Left lung (tissue), 10 donors: ENCODE measurements around the gene EPHB2. TPM values are rescaled to one million over a fixed set of nuclear protein-coding genes. Genes with fewer than 3 reads are reported as not detected.

Experiments
- ATAC-seq: fragments of 200-7000 bp; cut with Tn5 transposase; one replicate; pipeline ENCODE4 v1.9.1; 2020; ENCODE audit warnings: moderate library complexity
- DNase-seq, 4 donors: peaks; one replicate each; pipeline ENCODE4 v3.0.0-alpha.2; 2013 to 2020
- H3K27ac ChIP-seq, 2 donors: fragments of 200-600 bp; sonication (generic) in 1 of 2; one replicate each; pipeline versions ENCODE4 v1.5.0 to v1.8.0; 2020 to 2021
- H3K27me3 ChIP-seq, 2 donors: fragments of 200-600 bp; sonication (generic) in 1 of 2; one replicate each; pipeline versions ENCODE4 v1.5.0 to v1.8.0; 2020 to 2021
- H3K36me3 ChIP-seq, 2 donors: fragments of 200-600 bp; sonication (generic) in 1 of 2; one replicate each; pipeline versions ENCODE4 v1.5.0 to v1.8.0; 2020 to 2021
- H3K4me1 ChIP-seq, 2 donors: fragments of 200-600 bp; one replicate each; pipeline ENCODE4 v1.8.0; 2021
- H3K4me3 ChIP-seq, 2 donors: fragments of 200-600 bp; sonication (generic) in 1 of 2; one replicate each; pipeline versions ENCODE4 v1.5.0 to v1.8.0; 2020 to 2021; ENCODE audit warnings: mild to moderate bottlenecking in 1 of 2
- H3K9me3 ChIP-seq, 2 donors: fragments of 200-600 bp; sonication (generic) in 1 of 2; one replicate each; pipeline versions ENCODE4 v1.5.0 to v1.8.0; 2020 to 2021
- intact Hi-C, 2 donors: fragments of 100-400 bp; cut with DNase I; formaldehyde crosslinking; loops; one replicate each; pipeline versions ENCODE4 v1.11.2 to v1.14.2; 2022
- polyA plus RNA-seq, 6 donors: library from polyadenylated mRNA; unstranded; fragments of 120-200 nt; gene quantifications; one replicate each; pipeline ENCODE4 v1.2.1, GENCODE V29; 2013; ENCODE audit not compliant: insufficient read length in 6 of 6
- total RNA-seq, 2 donors: library from RNA; stranded (reverse); fragmentation: NEBNext Ultra II Directional; extraction: Animal tissue kit (Norgen Biotek cat#: 25700); gene quantifications; one replicate each; pipeline ENCODE4 v1.2.1, GENCODE V29; 2021
- TF ChIP-seq, protein P1 (sequence below), 2 donors: fragments of 200-600 bp; sonication (generic) in 1 of 2; IDR thresholded peaks; one replicate each; pipeline versions ENCODE4 v1.5.0 to v1.8.0; 2021; ENCODE audit warnings: antibody characterized with exemption in 2 of 2
- donor health status: DM: no; HTN: yes; CAD: no.
- donor health status: DM: no; HTN: no; CAD: no.

The EPHB2 gene
- total and polyA plus RNA-seq, 8 donors: 11.3 to 21.0 (median 17.2) TPM

DNA sequence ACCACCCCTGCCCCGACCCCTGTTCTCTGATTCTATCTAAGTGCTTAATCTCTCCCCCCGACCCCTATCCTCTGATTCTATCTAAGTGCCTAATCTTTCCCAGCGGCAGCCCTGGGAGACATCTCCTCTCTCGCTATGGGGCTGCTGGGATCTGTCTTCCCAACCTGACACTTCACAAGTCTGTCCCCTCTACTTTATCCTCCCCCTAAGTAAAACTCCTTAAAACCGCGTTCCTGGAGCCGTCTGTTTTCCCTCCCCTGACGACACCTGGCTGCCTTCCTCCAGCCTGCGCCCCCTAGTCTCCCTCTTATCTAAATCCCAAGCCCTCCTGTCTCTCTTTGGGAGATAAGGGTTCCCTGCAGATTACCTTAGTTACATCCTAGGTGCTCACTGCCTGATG is 30.5 kb downstream of the EPHB2 start:
- no peak for DNase-seq
- H3K4me3 ChIP-seq: no peak overlapping the region
- H3K9me3 ChIP-seq: no peaks in the 10 kb centered on the region
- no peaks in the 10 kb centered on the region for H3K36me3 ChIP-seq
- H3K27me3 ChIP-seq: peaks cover 0 to 16% of the 10 kb centered on the region in 2 donors
- intact Hi-C loops: no loop called here
- no peak for ATAC-seq
- peaks cover 2 to 17% of the 10 kb centered on the region in 2 donors for H3K4me1 ChIP-seq
- TF ChIP-seq, protein P1, sequence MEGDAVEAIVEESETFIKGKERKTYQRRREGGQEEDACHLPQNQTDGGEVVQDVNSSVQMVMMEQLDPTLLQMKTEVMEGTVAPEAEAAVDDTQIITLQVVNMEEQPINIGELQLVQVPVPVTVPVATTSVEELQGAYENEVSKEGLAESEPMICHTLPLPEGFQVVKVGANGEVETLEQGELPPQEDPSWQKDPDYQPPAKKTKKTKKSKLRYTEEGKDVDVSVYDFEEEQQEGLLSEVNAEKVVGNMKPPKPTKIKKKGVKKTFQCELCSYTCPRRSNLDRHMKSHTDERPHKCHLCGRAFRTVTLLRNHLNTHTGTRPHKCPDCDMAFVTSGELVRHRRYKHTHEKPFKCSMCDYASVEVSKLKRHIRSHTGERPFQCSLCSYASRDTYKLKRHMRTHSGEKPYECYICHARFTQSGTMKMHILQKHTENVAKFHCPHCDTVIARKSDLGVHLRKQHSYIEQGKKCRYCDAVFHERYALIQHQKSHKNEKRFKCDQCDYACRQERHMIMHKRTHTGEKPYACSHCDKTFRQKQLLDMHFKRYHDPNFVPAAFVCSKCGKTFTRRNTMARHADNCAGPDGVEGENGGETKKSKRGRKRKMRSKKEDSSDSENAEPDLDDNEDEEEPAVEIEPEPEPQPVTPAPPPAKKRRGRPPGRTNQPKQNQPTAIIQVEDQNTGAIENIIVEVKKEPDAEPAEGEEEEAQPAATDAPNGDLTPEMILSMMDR (IDR thresholded peaks at IDR 0.05): no peak
- H3K27ac ChIP-seq: no peak overlapping the region

DNA sequence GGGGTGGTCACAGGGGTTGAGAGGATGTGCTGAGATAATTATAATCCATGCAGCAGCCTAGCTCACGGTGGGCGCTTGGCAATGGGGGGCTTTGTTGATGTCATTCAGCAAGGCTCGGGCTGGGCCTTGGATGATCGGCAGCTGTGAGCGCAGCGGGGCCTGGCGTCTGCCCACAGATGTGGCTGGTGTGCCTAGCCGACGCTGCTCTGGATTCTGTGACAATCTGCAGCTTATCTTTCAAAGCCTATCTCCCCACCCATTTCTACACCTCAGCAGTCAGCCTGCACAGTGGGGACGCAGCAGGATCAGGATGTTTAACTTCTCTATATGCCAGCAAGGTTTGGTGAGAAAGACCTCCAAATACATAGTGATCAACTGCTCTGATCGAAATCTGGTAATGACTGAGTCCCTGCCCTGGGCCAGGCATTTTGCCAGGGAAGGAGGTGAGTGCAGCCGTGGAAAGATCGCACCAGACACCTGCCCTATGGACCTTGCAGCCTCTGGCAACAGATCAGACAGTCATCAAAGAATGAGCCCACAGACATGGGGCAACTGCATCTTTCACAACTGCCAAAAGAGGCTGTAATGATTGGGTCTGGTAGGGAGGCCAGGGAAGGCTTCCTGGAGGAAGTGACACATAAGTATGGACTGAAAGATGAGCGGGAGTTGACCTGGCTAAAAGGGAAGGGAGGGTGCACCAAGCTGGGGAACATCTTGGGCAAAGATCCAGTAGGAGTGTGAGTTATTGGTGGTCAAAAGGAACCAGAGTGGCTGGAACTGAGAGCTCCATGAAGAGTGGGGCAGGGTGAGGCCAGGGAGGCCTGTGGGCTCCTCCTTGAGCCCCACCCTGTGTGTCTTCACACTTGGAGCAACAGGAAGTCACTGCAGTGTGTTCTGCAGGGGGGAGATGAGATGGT is 35.3 kb downstream of the EPHB2 start:
- ATAC-seq: no peak
- no peak overlapping the region for H3K27ac ChIP-seq
- peaks cover 19 to 35% of the 10 kb centered on the region in 2 donors for H3K4me1 ChIP-seq
- TF ChIP-seq, protein P1 (IDR thresholded peaks at IDR 0.05): no peak
- intact Hi-C loops: no loop called here
- DNase-seq: no peak
- H3K36me3 ChIP-seq: no peaks in the 10 kb centered on the region
- H3K27me3 ChIP-seq: peaks cover 0 to 8% of the 10 kb centered on the region in 2 donors
- no peak overlapping the region for H3K4me3 ChIP-seq
- no peaks in the 10 kb centered on the region for H3K9me3 ChIP-seq

DNA sequence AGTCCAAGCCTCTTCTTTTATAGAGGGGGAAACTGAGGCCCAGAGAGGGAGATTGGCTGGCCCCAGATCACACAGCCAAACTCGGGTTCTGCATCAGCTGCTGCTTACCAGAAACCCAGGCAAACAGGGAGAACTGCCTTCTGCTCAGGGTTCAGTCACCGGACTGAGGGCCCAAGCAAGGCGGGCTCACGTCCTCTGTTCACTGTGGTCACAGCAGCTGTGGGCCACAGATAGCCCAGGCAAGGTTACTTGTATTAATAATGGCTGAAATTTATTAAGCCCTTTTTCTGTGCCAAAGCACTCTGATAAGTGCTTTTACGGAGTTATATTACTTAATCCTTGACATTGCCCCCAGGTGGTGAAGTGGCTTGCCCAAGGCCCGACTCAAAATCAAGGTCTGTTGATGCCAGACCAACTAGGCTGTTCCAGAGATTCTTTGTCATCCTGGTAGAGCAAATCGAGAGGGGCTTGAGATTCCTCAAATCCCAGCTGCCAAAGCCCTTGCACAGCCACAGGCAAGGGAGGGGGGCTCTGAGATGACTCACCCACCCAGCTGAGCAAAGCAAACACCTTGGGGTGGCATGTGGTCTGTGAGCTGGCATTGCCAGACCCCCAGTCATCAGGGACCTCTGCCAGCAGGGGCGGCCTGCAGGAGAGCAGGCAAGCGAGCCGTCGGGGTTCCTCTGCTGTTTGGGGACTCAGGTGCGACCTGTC is 36.5 kb downstream of the EPHB2 start:
- intact Hi-C loops: no loop called here

DNA sequence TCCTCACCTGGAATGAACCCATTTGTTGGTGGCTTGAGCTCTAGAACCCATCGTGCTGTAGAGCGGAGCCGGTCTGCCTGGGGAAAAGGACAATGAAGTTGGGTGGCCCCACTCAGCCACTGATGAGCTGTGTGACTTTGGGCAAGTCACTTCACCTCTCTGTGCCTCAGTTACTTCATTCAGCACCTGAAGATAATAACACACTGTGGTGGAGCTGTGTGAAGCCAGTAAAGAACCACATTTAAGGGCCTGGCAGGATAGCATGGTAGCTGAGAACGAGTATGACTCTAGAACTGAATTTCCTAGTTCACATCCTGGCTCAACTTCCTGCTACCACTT is 37.1 kb downstream of the EPHB2 start:
- Histone ChIP-seq H3K9me3 (no peaks in the 10 kb centered on the region), H3K27ac (no peak overlapping the region), H3K4me1 (peaks cover 24 to 42% of the 10 kb centered on the region in 2 donors), H3K27me3 (no peaks in the 10 kb centered on the region), H3K4me3 (no peak overlapping the region), H3K36me3 (no peaks in the 10 kb centered on the region)
- intact Hi-C loops: no loop called here
- DNase-seq: no peak
- ATAC-seq: no peak
- TF ChIP-seq, protein P1 (IDR thresholded peaks at IDR 0.05): no peak

More for the DNA sequence above, 36.5 kb downstream of the EPHB2 start:
- Histone ChIP-seq H3K27me3 (no peaks in the 10 kb centered on the region), H3K4me1 (peaks cover 24 to 42% of the 10 kb centered on the region in 2 donors), H3K27ac (no peak overlapping the region), H3K4me3 (no peak overlapping the region), H3K36me3 (no peaks in the 10 kb centered on the region), H3K9me3 (no peaks in the 10 kb centered on the region)
- ATAC-seq: peak; percentile 4
- TF ChIP-seq, protein P1 (IDR thresholded peaks at IDR 0.05): no peak
- DNase-seq: no peak

DNA sequence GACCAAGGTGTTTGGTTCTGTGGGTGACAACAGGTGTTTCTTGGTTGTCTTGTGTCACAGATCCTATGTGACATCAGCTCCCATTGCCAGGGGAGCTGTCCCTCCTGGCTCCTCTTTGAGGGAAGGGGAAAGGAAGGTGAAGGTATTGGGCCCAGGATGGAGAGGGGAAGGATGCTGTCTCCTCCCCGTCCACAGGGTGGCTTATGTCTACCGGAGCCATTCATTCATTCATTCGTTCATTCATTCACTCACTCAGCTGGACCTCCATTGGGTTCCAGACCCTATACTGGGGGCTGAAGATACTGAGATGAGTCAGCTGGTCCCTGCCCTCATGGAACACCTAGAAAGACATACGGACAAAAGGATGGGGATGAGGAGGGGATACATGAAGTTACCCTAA is 38.9 kb downstream of the EPHB2 start:
- no peak for ATAC-seq
- no peak for DNase-seq
- TF ChIP-seq, protein P1 (IDR thresholded peaks at IDR 0.05): no peak
- Histone ChIP-seq H3K36me3 (no peaks in the 10 kb centered on the region), H3K4me3 (no peak overlapping the region), H3K9me3 (no peaks in the 10 kb centered on the region), H3K27me3 (peaks cover 0 to 9% of the 10 kb centered on the region in 2 donors), H3K27ac (peak overlapping the region; percentile 82 to 84), H3K4me1 (peaks cover 24 to 42% of the 10 kb centered on the region in 2 donors)
- intact Hi-C loops: no loop called here
